ENCODE data around the gene SLC45A2. TPM values are rescaled to one million over a fixed set of nuclear protein-coding genes. Genes with fewer than 3 reads are reported as not detected.

Gene SLC45A2
- total RNA-seq, 3 donors from 2014 or later = 0.28 to 1.2 (median 1.0) TPM

DNA sequence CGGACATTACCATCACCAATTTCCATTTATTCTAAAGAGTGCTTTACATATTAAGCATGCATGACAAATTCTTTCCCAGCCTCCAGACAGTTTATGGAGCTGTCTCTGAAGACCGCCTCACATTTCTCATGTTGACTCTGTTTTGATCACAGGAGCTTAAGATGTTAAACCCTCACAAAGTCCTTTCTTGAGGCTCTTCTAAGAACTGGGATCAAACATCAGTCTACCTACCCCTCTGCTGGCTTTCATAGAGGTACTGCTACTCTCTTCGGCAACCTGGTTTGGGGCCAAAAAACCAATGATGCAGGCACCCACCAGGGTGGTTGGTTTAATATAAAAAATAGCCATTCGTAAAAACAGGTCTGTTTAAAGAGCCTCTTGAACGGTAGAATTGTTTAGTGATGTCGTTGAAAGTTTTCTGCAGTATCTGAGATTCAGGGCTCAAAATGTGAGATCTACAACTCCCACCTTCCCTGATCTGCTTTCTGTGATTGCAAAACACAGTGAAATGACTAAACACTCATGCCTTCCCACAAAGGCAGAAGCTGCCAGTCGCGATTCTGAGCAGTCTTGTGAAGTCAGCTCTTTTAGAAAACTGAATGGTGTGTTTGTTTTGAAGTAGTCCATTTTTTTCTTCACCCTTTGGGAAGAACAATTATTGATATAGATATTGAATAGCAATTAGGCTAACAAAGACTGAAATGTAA, 44.8 kb downstream of the SLC45A2 start:
- Histone ChIP-seq H3K4me1 (ENCODE audit: low read depth) (no peaks in the 10 kb centered on the region), H3K4me3 (no peak overlapping the region), H3K36me3 (ENCODE audit: low read depth) (no peaks in the 10 kb centered on the region), H3K9me3 (no peaks in the 10 kb centered on the region)
- ATAC-seq = no peak
- DNase-seq = no peak
- intact Hi-C loops (cut with DNase I, micrococcal nuclease) = loop anchor here in 1 of 2 donors (10.0 kb wide), 1 partner anchor 505 kb away; no protein-coding TSS in a partner anchor
- TF ChIP-seq CTCF (IDR thresholded peaks at IDR 0.05) = no peak

- ATAC-seq = no peak
- TF ChIP-seq CTCF (IDR thresholded peaks at IDR 0.05) = no peak
- DNase-seq = no peak
- no peaks in the 10 kb centered on the region for H3K9me3 ChIP-seq
- H3K4me3 ChIP-seq = no peak overlapping the region
- H3K4me1 ChIP-seq (ENCODE audit: low read depth) = no peaks in the 10 kb centered on the region
- intact Hi-C loops (cut with DNase I, micrococcal nuclease) = loop anchor here in 1 of 2 donors (10.0 kb wide), 1 partner anchor 504 kb away; no protein-coding TSS in a partner anchor
- H3K36me3 ChIP-seq (ENCODE audit: low read depth) = no peaks in the 10 kb centered on the region
Observed at GRCh38 chr5:33938881-33939280, 45.6 kb downstream of the SLC45A2 start.

GRCh38 chr5:33938507-33938796, 46.0 kb downstream of the SLC45A2 start:
- intact Hi-C loops (cut with DNase I, micrococcal nuclease) = loop anchor here in 1 of 2 donors (10.0 kb wide), 1 partner anchor 504 kb away; no protein-coding TSS in a partner anchor
- DNase-seq = no peak
- H3K4me1 ChIP-seq (ENCODE audit: low read depth) = no peaks in the 10 kb centered on the region
- H3K36me3 ChIP-seq (ENCODE audit: low read depth) = no peaks in the 10 kb centered on the region
- no peak for TF ChIP-seq CTCF (IDR thresholded peaks at IDR 0.05)
- no peaks in the 10 kb centered on the region for H3K9me3 ChIP-seq
- ATAC-seq = no peak
- no peak overlapping the region for H3K4me3 ChIP-seq

DNA sequence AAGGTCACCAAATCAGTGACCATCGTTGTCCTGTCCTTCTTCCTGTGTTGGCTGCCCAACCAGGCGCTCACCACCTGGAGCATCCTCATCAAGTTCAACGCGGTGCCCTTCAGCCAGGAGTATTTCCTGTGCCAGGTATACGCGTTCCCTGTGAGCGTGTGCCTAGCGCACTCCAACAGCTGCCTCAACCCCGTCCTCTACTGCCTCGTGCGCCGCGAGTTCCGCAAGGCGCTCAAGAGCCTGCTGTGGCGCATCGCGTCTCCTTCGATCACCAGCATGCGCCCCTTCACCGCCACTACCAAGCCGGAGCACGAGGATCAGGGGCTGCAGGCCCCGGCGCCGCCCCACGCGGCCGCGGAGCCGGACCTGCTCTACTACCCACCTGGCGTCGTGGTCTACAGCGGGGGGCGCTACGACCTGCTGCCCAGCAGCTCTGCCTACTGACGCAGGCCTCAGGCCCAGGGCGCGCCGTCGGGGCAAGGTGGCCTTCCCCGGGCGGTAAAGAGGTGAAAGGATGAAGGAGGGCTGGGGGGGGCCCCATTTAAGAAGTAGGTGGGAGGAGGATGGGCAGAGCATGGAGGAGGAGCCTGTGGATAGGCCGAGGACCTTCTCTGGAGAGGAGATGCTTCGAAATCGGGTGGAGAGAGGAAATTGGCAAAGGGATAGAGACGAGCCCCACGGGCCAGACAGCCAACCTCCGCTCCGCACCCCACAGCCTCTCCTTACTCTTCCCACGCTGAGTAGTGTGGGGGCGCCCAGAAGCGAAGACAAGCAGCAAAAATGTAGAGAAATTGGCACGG, 46.6 kb downstream of the SLC45A2 start:
- no peak for DNase-seq
- Histone ChIP-seq H3K36me3 (ENCODE audit: low read depth) (no peaks in the 10 kb centered on the region), H3K4me1 (ENCODE audit: low read depth) (no peaks in the 10 kb centered on the region), H3K4me3 (no peak overlapping the region), H3K9me3 (no peaks in the 10 kb centered on the region)
- no peak for TF ChIP-seq CTCF (IDR thresholded peaks at IDR 0.05)
- intact Hi-C loops (cut with DNase I, micrococcal nuclease) = loop anchor here in 1 of 2 donors (10.0 kb wide), 1 partner anchor 503 kb away; no protein-coding TSS in a partner anchor
- no peak for ATAC-seq

- no peaks in the 10 kb centered on the region for H3K4me1 ChIP-seq (ENCODE audit: low read depth)
- DNase-seq (no peak), ATAC-seq (no peak)
- H3K9me3 ChIP-seq = no peaks in the 10 kb centered on the region
- TF ChIP-seq CTCF (IDR thresholded peaks at IDR 0.05) = no peak
- intact Hi-C loops (cut with DNase I, micrococcal nuclease) = loop anchor here in 1 of 2 donors (10.0 kb wide), 1 partner anchor 502 kb away; no protein-coding TSS in a partner anchor
- H3K4me3 ChIP-seq = no peak overlapping the region
- H3K36me3 ChIP-seq (ENCODE audit: low read depth) = no peaks in the 10 kb centered on the region
Observed at GRCh38 chr5:33937017-33937706, 47.3 kb downstream of the SLC45A2 start.
